Keratinocyte (primary cell): ENCODE results near the gene ATXN7L1. TPM values are rescaled to one million over a fixed set of nuclear protein-coding genes. Genes with fewer than 3 reads are reported as not detected.
A peak's percentile ranks its signal among the peaks of the same experiment; 100 is the strongest.

Experiments
- DNase-seq: peaks from one replicate; pipeline ENCODE4 v3.0.0-alpha.2; 2011; ENCODE audit warnings: low read depth, missing footprints, low spot score
- FAIRE-seq: peaks from 2 replicates; lab custom pipeline; 2011; peaks lifted over from hg19 to GRCh38; lab: Jason Lieb, UNC
- H2AFZ ChIP-seq: 2 replicates; pipeline ENCODE4 v1.6.0; 2012; ENCODE audit warnings: low read length, control low read depth, inconsistent platforms; ENCODE audit not compliant: control insufficient read depth
- H3K27ac ChIP-seq: 2 replicates; pipeline ENCODE4 v1.5.1; 2011; ENCODE audit warnings: low read length; ENCODE audit not compliant: control insufficient read depth, insufficient read depth
- H3K27me3 ChIP-seq: 3 replicates; pipeline ENCODE4 v1.6.0; 2011; ENCODE audit warnings: low read length; ENCODE audit not compliant: control insufficient read depth, insufficient read depth; ENCODE audit errors: extremely low read depth
- H3K36me3 ChIP-seq, 2 experiments: 2 replicates in 1 of 2; 3 replicates in 1 of 2; pipeline ENCODE4 v1.5.1; 2011; ENCODE audit warnings: low read length in 2 of 2, mild to moderate bottlenecking in 1 of 2; ENCODE audit not compliant: control insufficient read depth in 2 of 2, insufficient read depth in 2 of 2; ENCODE audit errors: extremely low read depth in 1 of 2
- H3K4me1 ChIP-seq: 3 replicates; pipeline ENCODE4 v1.5.1; 2011; ENCODE audit warnings: low read length; ENCODE audit not compliant: control insufficient read depth, insufficient read depth; ENCODE audit errors: extremely low read depth
- H3K4me2 ChIP-seq: 3 replicates; pipeline ENCODE4 v1.6.0; 2011; ENCODE audit warnings: low read depth, low read length; ENCODE audit not compliant: control insufficient read depth, insufficient read depth; ENCODE audit errors: extremely low read depth
- H3K4me3 ChIP-seq, 3 experiments: fragments of 200-600 bp in 1 of 3; sonication (generic) in 1 of 3; 2 replicates in 2 of 3; 3 replicates in 1 of 3; pipeline ENCODE4 v1.5.1; 2011 to 2016; ENCODE audit warnings: low read length in 3 of 3, mild to moderate bottlenecking in 3 of 3, control low read depth in 2 of 3, inconsistent platforms in 1 of 3, low read depth in 1 of 3, mixed read lengths in 1 of 3, mixed run types in 1 of 3, moderate library complexity in 1 of 3; ENCODE audit not compliant: control insufficient read depth in 2 of 3, insufficient read depth in 2 of 3; ENCODE audit errors: extremely low read depth in 1 of 3
- H3K79me2 ChIP-seq: 2 replicates; pipeline ENCODE4 v1.6.0; 2012; ENCODE audit warnings: low read length; ENCODE audit not compliant: control insufficient read depth, insufficient read depth
- H3K9ac ChIP-seq: 3 replicates; pipeline ENCODE4 v1.6.0; 2011; ENCODE audit warnings: low read length; ENCODE audit not compliant: control insufficient read depth, insufficient read depth; ENCODE audit errors: extremely low read depth
- H3K9me1 ChIP-seq: 3 replicates; pipeline ENCODE4 v1.6.0; 2011; ENCODE audit warnings: low read length; ENCODE audit not compliant: control insufficient read depth, insufficient read depth; ENCODE audit errors: extremely low read depth
- H3K9me3 ChIP-seq: 2 replicates; pipeline ENCODE4 v1.5.1; 2012; ENCODE audit warnings: low read depth, low read length; ENCODE audit not compliant: control insufficient read depth
- H4K20me1 ChIP-seq: 3 replicates; pipeline ENCODE4 v1.6.0; 2011; ENCODE audit warnings: low read length; ENCODE audit not compliant: control insufficient read depth, insufficient read depth; ENCODE audit errors: extremely low read depth
- EZH2 ChIP-seq: IDR thresholded peaks from one replicate; pipeline ENCODE4 v1.6.1; 2012; ENCODE audit warnings: inconsistent platforms, mild to moderate bottlenecking, low read length, moderate library complexity
- dilution Hi-C: fragments of 300-500 bp; cut with MboI; formaldehyde crosslinking; loops from one replicate; pipeline ENCODE4 v1.7.0; 2020; ENCODE audit warnings: low sequenced_read_pairs; ENCODE audit not compliant: extremely low pct_ligation_motif_present
- polyA plus RNA-seq, 5 experiments: library from polyadenylated mRNA; depleted of rRNA in 3 of 5; stranded (reverse) in 3 of 5; stranded (forward) in 1 of 5; unstranded in 1 of 5; fragments of >200 nt; gene quantifications; 1 replicate in 1 of 5; 2 replicates in 3 of 5; 3 replicates in 1 of 5; pipeline versions ENCODE4 v1.2.1 to v1.2.3, GENCODE V29; 2011 to 2012; ENCODE audit warnings: missing spikeins in 2 of 5, low read depth in 1 of 5, low replicate concordance in 1 of 5
- TF ChIP-seq, protein P1 (sequence below), 3 experiments: IDR thresholded peaks in 1 of 3; conservative IDR thresholded peaks in 1 of 3; optimal IDR thresholded peaks in 1 of 3; 2 replicates in 2 of 3; 3 replicates in 1 of 3; pipeline versions ENCODE3 to v1.5.1; 2011; ENCODE audit warnings: low read length in 3 of 3, mild to moderate bottlenecking in 3 of 3, moderate library complexity in 2 of 3, control low read depth in 1 of 3, inconsistent platforms in 1 of 3; ENCODE audit not compliant: insufficient read depth in 2 of 3; ENCODE audit errors: extremely low read depth in 1 of 3

Gene ATXN7L1
- polyA plus RNA-seq, 1 donor (not counting 4 experiments of a cell fraction or from before 2014, with no cell fraction given): 4.8 TPM

DNA sequence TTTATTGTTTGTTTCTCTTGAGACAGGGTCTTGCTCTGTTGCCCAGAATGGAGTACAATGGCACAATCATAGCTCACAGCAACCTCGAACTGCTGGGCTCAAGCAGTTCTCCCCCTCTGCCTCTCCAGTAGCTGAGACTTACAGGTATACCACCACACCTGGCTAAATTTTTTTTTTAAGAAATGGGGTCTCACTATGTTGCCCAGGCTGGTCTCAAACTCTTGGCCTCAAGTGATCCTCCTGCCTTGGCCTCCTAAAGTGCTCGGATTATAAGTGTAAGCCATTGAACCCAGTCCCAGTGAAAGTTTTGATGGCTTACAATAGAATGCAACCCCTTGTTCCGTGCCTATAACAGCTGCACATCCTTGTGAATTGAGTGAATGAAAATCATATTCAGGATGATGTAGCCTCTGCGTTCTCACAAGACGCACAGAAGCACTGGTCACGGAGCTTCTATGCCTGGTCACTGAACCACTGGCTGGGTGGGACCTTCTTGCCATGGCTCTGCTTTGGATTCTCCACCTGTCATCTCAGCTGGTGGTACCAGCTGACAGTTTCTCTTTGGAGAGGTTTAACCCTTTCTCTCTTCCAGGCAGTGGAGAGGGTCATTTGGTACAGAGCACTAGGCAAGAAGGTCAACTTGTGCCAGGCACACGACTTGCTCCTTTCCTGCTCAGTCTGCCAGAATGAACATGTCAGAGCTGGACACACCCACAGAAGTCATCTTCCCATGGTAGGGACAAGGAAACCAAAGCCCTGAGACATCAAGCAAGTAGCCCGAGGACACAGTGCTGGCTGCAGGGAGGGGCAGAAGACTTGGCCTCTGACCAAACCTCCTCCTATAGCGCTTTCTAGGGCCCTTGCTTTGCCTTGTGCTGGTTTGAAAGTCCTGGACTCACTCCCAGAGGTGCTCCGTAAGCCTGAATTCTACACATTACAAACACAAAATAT lies 89.6 kb downstream of the ATXN7L1 start:
- Histone ChIP-seq H3K27me3 (no peaks in the 10 kb centered on the region), H4K20me1 (peaks cover 2% of the 10 kb centered on the region), H3K4me2 (peak overlapping the region; percentile 39), H3K9me3 (no peaks in the 10 kb centered on the region), H3K4me1 (peaks cover 31% of the 10 kb centered on the region), H3K36me3 (peaks cover 0 to 3% of the 10 kb centered on the region in 2 experiments), H3K9ac (no peak overlapping the region), H3K9me1 (no peaks in the 10 kb centered on the region), H3K79me2 (no peaks in the 10 kb centered on the region), H3K4me3 (no peak overlapping the region), H2AFZ (no peak overlapping the region), H3K27ac (no peak overlapping the region)
- DNase-seq (peak; percentile 64), FAIRE-seq (peak; percentile 76)
- dilution Hi-C loops: no loop called here
- no peak for TF ChIP-seq EZH2

- no peak overlapping the region for H3K27ac ChIP-seq
- TF ChIP-seq EZH2: no peak
- TF ChIP-seq, protein P1, sequence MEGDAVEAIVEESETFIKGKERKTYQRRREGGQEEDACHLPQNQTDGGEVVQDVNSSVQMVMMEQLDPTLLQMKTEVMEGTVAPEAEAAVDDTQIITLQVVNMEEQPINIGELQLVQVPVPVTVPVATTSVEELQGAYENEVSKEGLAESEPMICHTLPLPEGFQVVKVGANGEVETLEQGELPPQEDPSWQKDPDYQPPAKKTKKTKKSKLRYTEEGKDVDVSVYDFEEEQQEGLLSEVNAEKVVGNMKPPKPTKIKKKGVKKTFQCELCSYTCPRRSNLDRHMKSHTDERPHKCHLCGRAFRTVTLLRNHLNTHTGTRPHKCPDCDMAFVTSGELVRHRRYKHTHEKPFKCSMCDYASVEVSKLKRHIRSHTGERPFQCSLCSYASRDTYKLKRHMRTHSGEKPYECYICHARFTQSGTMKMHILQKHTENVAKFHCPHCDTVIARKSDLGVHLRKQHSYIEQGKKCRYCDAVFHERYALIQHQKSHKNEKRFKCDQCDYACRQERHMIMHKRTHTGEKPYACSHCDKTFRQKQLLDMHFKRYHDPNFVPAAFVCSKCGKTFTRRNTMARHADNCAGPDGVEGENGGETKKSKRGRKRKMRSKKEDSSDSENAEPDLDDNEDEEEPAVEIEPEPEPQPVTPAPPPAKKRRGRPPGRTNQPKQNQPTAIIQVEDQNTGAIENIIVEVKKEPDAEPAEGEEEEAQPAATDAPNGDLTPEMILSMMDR (optimal IDR thresholded peaks at IDR 0.05 in 1 of 3, IDR thresholded peaks at IDR 0.05 in 1 of 3, conservative IDR thresholded peaks at IDR 0.05 in 1 of 3; ENCODE audit: extremely low read depth in 1 of 3, insufficient read depth in 2 of 3, low read length in 3 of 3): no peak
- DNase-seq: no peak
These were observed 93.9 kb downstream of the ATXN7L1 start for GRCh38 chr7:105782391-105783042.

More at GRCh38 chr7:105782391-105783042, 93.9 kb downstream of the ATXN7L1 start:
- Histone ChIP-seq H3K9me3 (no peaks in the 10 kb centered on the region), H3K79me2 (no peaks in the 10 kb centered on the region), H3K4me1 (peaks cover 15% of the 10 kb centered on the region), H3K36me3 (peaks cover 0 to 3% of the 10 kb centered on the region in 2 experiments), H3K9me1 (no peaks in the 10 kb centered on the region), H4K20me1 (peaks cover 2% of the 10 kb centered on the region), H3K27me3 (no peaks in the 10 kb centered on the region), H3K4me2 (no peak overlapping the region), H2AFZ (no peak overlapping the region), H3K9ac (no peak overlapping the region), H3K4me3 (no peak overlapping the region)
- no peak for FAIRE-seq
- dilution Hi-C loops: no loop called here
